ENCODE results near the gene SERPINA9. TPM values are rescaled to one million over a fixed set of nuclear protein-coding genes. Genes with fewer than 3 reads are reported as not detected.

The SERPINA9 gene
- total RNA-seq, 1 experiment from 2014 or later, result not detected

DNA sequence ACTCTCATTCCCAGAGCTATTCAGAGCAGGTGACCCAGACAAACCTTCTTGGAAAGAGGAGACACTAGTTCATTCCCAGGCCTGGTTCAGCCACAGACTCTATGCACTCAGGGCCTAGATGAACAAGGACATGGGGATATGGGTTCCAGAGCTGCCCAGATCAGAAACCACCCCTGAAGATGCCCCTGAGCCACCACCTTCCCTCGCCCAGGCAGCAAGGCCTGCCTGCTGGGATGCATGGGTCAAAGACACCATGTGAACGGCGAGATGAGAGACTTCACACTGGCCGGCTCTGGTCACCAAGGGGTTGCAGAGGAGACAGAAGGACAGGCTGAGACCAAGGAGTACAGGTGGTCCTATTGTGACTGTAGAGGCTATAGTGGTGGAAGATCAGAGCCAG, 29.2 kb upstream of the SERPINA9 start:
- no peaks in the 10 kb centered on the region for H3K9me3 Mint-ChIP-seq (ENCODE audit: low read depth, unreplicated experiment)
- CTCF ChIA-PET, result no interaction called here

DNA sequence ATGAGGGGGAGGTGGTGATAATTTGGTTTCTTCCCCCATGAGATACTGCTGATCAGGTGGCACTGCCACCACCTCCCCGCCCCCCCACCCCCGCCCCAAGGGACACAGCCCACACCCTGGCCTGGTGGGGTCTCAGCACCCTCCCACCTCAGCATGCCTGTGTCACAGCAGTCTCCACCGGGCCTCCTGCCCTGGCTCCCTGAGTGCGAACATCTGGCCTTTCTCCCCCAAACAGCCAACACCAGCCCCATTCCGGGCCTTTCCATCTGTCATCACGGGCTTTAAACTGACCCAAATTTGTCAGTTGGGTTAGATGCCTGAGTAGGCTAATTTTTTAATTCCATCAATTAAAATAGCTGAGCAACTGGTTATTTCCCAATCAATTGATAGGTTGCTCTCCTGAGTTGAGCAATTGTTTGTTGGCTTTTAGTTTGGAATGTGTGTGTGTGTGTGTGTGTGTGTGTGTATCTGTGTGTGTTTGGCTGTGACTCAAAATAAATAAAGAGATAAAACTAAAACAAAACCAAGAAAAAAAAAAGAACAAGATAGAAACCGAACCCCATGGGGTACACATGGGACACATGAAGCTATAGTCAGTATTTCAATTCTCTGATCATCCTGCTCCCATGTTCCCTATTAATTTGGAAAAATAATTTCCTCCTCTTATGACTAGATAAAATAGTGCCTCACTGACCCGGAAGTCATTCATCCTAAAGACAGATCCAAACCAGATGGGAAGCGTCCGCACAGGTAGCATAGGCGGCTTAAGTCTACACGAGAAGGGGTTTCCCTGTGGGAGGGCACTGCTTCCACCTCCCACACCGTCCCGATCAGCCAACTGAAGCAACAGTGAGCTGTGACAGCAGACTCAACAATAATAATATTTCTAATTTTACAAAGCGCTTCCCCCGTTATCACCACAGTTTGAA, 25.9 kb upstream of the SERPINA9 start:
- H3K36me3 Mint-ChIP-seq (ENCODE audit: insufficient read depth, unreplicated experiment), result no peaks in the 10 kb centered on the region
- H3K4me3 Mint-ChIP-seq (ENCODE audit: low read depth, unreplicated experiment), result no peak overlapping the region
- BruUV-seq (replicated peaks), result no TSS peak
- H3K27ac Mint-ChIP-seq (ENCODE audit: unreplicated experiment), result no peak overlapping the region
- no peaks in the 10 kb centered on the region for H3K9me3 Mint-ChIP-seq (ENCODE audit: low read depth, unreplicated experiment)
- no peak for TF ChIP-seq CTCF (IDR thresholded peaks at IDR 0.05; ENCODE audit: unreplicated experiment)
- intact Hi-C loops (cut with micrococcal nuclease; ENCODE audit: unreplicated experiment), result no loop called here
- CTCF ChIA-PET, result interaction anchor here (0.7 kb wide), 1 partner anchor 139 kb away, joined by 4 read pairs; no protein-coding TSS in a partner anchor
- DNase-seq, result no peak
- H3K27me3 Mint-ChIP-seq (ENCODE audit: unreplicated experiment), result peaks cover 52% of the 10 kb centered on the region
- no peaks in the 10 kb centered on the region for H3K4me1 Mint-ChIP-seq (ENCODE audit: low read depth, unreplicated experiment)

More for the DNA sequence above, 29.2 kb upstream of the SERPINA9 start:
- Mint-ChIP-seq H3K4me3 (ENCODE audit: low read depth, unreplicated experiment) (no peak overlapping the region), H3K36me3 (ENCODE audit: insufficient read depth, unreplicated experiment) (no peaks in the 10 kb centered on the region), H3K27me3 (ENCODE audit: unreplicated experiment) (peaks cover 22% of the 10 kb centered on the region), H3K4me1 (ENCODE audit: low read depth, unreplicated experiment) (no peaks in the 10 kb centered on the region), H3K27ac (ENCODE audit: unreplicated experiment) (no peak overlapping the region)
- BruUV-seq (replicated peaks), result no TSS peak
- TF ChIP-seq CTCF (IDR thresholded peaks at IDR 0.05; ENCODE audit: unreplicated experiment), result no peak
- no peak for DNase-seq
- intact Hi-C loops (cut with micrococcal nuclease; ENCODE audit: unreplicated experiment), result no loop called here

DNA sequence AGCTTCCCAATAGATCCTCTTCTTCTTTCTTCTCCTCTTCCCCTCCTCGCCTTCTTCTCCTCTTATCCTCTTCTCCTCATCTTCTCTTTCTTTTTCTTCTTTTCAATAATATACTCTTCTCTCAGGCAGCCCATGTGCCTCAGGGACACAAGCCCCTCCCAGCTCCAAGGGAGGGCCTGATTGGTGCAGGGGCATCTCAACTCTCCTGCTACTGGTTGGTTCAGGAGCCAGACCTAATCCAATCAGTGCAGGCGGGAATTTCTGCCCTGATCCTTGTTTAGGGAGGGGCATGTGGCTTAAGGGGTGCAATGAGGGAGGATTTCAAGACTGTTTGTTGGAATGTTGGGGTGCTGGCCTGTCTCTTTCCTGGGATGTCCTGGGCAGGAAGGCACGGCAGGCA, 24.3 kb upstream of the SERPINA9 start:
- intact Hi-C loops (cut with micrococcal nuclease; ENCODE audit: unreplicated experiment), result no loop called here
- H3K36me3 Mint-ChIP-seq (ENCODE audit: insufficient read depth, unreplicated experiment), result no peaks in the 10 kb centered on the region
- no TSS peak for BruUV-seq (replicated peaks)
- H3K4me1 Mint-ChIP-seq (ENCODE audit: low read depth, unreplicated experiment), result no peaks in the 10 kb centered on the region
- no peak overlapping the region for H3K27ac Mint-ChIP-seq (ENCODE audit: unreplicated experiment)
- TF ChIP-seq CTCF (IDR thresholded peaks at IDR 0.05; ENCODE audit: unreplicated experiment), result no peak
- H3K27me3 Mint-ChIP-seq (ENCODE audit: unreplicated experiment), result peaks cover 67% of the 10 kb centered on the region
- CTCF ChIA-PET, result no interaction called here
- no peak overlapping the region for H3K4me3 Mint-ChIP-seq (ENCODE audit: low read depth, unreplicated experiment)
- H3K9me3 Mint-ChIP-seq (ENCODE audit: low read depth, unreplicated experiment), result no peaks in the 10 kb centered on the region
- no peak for DNase-seq

- Mint-ChIP-seq H3K27ac (ENCODE audit: unreplicated experiment) (no peak overlapping the region), H3K9me3 (ENCODE audit: low read depth, unreplicated experiment) (no peaks in the 10 kb centered on the region), H3K27me3 (ENCODE audit: unreplicated experiment) (peaks cover 72% of the 10 kb centered on the region), H3K36me3 (ENCODE audit: insufficient read depth, unreplicated experiment) (no peaks in the 10 kb centered on the region), H3K4me1 (ENCODE audit: low read depth, unreplicated experiment) (no peaks in the 10 kb centered on the region), H3K4me3 (ENCODE audit: low read depth, unreplicated experiment) (no peak overlapping the region)
- no peak for DNase-seq
- intact Hi-C loops (cut with micrococcal nuclease; ENCODE audit: unreplicated experiment), result no loop called here
- no TSS peak for BruUV-seq (replicated peaks)
- TF ChIP-seq CTCF (IDR thresholded peaks at IDR 0.05; ENCODE audit: unreplicated experiment), result no peak
- CTCF ChIA-PET, result interaction anchor here (0.6 kb wide), 1 partner anchor 150 kb away, joined by 3 read pairs; no protein-coding TSS in a partner anchor
Observed at GRCh38 chr14:94499673-94500072, 23.7 kb upstream of the SERPINA9 start.
